Epidermal melanocyte (primary cell): ENCODE data around the gene DYNLT1.

Experiments used
- DNase-seq: peaks from one replicate; pipeline ENCODE4 v3.0.0; 2011; ENCODE audit warnings: low spot score; ENCODE audit not compliant: insufficient read length

The DYNLT1 gene

DNA sequence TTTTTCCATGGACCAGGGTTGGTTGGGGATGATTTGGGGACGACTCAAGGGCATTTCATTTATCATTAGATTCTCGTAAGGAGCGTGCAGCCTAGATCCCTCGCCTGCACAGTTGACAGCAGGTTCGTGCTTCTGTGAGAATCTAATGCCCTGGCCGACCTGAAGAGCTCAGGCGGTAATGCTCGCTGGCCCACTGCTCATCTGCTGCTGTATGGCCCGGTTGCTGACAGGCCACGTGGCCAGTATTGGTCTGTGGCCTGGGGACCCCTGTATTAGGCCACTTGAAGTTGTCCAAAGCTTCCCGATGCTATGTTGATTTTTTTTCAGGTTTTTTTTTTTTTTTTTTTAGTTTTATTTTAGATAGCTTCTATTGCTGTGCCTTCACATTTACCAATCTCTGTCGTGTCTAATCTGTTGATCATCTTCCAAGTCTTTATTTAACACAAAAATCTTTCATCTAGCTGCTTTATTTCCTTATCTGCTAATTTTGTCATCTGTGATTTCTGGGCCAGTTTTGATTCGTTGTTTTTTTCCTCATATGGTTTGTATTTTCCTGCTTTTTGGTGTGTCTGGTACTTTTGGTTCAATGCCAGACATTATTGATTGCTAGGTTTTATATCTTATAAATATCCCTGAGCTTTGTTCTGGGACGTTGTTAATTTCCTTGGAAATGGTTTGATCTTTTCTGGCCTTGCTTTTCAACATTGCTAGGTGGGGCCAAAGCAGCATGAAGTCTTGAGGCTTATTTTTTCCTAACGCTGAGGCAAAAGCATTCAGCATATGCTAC, 41.1 kb downstream of the DYNLT1 start:
- no peak for DNase-seq

DNA sequence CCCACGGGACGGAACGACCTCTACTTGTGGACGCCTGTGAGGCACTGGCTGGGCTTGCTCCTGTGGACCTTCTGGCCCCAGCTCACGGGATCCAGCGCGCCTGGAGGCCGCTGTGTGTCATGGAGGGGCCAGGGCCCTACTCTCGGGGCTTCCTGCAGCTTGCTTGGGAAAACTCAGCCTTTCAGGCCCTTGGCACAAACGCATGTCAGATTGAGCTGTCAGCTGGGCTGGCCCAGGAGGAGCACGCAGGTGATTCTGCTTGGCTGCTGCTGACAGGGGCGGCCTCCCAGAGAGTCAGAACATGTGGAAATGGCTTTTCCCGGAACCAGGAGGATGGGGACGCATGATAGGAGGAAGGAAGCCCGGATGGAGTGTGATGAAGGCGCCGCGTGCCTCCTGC, 44.9 kb downstream of the DYNLT1 start:
- DNase-seq: no peak

DNA sequence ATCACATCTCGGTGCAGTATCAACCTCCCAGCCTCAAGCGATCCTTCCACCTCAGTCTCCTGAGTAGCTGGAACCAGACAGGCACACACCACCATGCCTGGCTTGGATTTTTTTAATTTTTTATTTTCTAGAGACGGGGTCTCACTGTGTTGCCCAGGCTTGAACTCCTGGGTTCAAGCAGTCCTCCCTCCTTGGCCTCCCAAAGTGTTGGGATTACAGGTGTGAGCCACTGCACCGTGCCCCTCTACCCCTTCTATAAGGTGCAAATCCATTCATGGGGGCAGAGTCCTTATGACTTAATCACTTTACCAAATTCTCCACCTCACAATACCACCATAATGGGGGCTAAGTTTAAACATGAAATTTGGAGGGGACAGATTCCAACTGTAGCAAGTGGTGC, 47.0 kb downstream of the DYNLT1 start:
- no peak for DNase-seq

DNA sequence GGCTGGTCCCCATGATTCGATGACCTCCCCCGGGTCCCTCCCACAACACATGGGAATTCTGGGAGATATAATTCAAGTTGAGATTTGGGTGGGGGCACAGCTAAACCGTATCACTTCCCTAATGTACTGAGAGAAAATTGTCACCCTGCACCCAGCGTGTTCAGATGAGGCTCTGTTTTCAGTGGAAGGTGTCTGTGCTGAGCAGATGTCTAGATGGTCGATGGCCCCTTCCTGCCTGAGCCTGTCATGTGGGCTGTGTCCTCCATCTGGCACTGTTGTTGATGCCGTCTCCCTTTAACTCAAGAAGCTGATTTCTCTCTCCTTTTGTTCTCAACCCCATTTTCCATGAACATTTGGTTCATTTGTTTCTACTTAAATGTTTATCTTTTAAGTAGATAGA, 47.7 kb downstream of the DYNLT1 start:
- DNase-seq: no peak

DNA sequence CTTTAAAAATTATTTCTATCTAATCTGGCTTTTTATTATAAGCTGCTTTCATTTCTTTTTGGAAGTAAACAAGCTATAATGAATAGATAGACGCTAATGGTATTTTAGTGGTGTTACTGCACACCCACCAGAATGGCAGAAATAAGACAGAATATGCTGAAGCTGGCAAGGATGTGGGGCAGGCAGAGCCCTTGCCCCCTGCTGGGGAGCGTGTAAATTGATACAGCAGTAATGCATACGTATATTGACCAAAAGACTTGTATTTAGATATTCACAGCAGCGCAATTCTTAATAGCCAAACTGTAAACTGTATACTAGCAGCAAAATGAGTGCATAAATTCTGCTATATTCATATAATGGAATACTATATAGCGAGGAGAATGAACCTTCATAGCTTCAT, 49.3 kb downstream of the DYNLT1 start:
- DNase-seq: no peak

DNA sequence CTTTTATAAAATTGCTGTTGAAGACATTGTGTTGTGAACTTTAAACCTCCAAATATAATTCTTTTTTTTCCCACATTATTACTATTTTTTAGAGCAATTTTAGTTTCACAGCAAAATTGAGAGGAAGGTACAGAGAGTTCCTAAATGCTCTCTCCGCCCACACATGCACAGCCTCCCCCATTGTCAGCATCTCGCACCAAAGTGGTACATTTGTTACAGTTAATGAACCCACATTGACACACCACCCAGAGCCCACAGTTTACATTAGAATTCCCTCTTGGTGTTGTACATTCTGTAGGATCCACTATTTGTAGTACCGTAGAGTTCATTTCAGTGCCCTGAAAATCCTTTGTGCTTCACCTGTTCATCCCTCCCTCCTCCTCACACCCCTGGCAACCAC, 50.9 kb downstream of the DYNLT1 start:
- DNase-seq: no peak

DNA sequence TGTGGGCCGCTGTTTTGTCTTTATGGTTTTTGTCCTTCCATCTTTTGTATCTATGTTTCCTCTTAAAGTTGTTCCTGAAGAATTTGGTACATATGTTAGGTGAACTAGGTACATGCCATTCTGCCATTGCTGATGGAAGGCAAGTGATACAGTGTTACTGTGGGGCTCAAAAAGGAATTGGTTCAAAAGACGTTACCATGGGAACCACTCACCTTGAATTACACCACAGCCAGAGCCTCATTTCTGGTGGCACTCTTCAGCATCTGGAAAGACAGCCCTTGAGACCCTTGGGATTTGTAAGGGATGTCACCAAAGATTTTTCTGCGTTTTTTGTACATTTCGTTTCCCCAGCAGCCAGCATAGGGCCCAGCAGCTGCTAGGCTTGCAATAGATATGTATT, 52.7 kb downstream of the DYNLT1 start:
- no peak for DNase-seq

DNA sequence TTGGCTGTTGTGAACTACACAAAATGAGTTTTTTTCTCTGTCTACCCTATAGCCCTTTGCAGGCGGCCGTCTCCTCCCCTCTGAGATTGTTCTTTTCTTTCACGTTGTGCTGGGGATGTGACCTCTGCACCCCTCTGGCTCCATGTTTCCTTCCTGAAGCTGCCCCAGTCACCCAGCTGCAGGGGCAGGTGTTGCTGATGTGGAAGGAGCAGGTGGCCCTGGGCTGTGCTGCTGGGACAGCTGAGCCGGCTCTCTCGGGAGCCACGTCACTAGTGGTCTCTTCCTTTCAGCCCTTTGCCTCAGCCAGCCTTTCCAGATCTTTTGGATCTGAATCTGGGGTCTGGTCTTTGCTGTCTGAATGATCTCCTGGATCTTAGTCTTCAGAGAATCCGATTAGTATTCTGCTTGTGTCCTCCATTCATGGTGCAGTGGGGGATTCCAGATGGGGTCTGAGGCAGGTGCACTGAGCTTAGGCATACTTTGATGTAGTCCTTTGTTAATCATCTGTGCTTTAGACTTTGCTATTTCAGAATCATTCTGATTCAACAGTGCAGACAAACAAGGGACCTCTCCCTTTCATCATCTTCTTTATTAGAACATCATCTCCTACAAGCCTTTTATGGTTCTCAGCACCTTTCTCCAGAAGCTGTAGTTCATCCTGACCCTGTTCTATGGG, 53.3 kb downstream of the DYNLT1 start:
- DNase-seq: no peak

DNA sequence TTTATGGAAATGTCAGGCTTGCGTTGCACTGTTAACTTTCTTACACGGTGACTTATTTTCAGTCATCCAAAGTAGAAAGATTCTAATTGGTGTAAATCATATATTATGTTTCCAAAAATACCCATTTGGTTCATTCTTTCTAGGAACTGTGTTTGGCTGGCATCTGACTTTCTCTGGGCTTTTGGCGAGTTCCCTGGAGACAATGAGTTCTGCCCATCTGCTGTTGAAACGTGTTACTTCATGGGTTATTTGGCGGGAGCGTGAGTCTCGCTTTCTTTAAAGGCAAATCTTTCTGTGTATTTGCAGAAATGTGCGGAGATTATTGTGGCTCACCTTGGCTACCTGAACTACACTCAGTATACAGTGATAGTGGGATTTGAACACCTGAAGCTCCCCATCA, 55.2 kb downstream of the DYNLT1 start:
- DNase-seq: no peak

DNA sequence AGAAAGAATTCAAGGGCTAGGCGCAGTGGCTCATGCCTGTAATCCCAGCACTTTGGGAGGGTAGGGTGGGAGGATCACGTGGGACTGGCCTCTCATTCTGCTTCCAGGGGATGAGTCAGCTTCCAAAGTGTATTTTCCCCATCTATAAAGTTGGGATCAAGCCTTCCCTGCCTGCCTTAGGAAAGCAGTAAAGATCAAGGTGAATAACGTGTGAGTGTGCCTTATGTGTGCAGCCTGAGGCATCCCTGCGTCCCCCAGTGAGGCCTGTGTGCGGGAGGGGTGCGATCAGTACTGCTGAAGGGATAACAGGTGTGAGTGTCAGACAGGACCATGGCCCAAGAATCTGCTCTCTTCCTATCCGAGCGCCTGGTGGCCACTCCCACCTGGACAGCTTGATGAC, 57.9 kb downstream of the DYNLT1 start:
- DNase-seq: no peak
